Measurements from ENCODE around the gene RWDD4. TPM values are rescaled to one million over a fixed set of nuclear protein-coding genes. Genes with fewer than 3 reads are reported as not detected.

Gene RWDD4
- total RNA-seq, 1 experiment from 2014 or later = 15.3 TPM

GRCh38 chr4:183698909-183699308 is 39.9 kb upstream of the RWDD4 start:
- no peaks in the 10 kb centered on the region for H3K4me1 Mint-ChIP-seq (ENCODE audit: low read depth, unreplicated experiment)
- Histone ChIP-seq H3K36me3 (ENCODE audit: control insufficient read depth, insufficient read depth, low read length) (peaks cover 3% of the 10 kb centered on the region), H3K9me3 (no peaks in the 10 kb centered on the region), H3K4me3 (ENCODE audit: low read depth, low read length) (no peak overlapping the region), H3K4me1 (no peaks in the 10 kb centered on the region), H3K27me3 (replicated peaks; ENCODE audit: control insufficient read depth, insufficient read depth, low read length) (no peaks in the 10 kb centered on the region)
- POLR2A ChIA-PET = no interaction called here
- H3K9me3 Mint-ChIP-seq (ENCODE audit: unreplicated experiment) = no peaks in the 10 kb centered on the region
- CTCF ChIA-PET = no interaction called here
- BruUV-seq (replicated peaks) = no TSS peak
- intact Hi-C loops (cut with micrococcal nuclease; ENCODE audit: unreplicated experiment) = no loop called here
- no peak overlapping the region for H3K27ac Mint-ChIP-seq (ENCODE audit: unreplicated experiment)
- no peak overlapping the region for H3K4me3 Mint-ChIP-seq (ENCODE audit: unreplicated experiment)
- TF ChIP-seq CTCF (IDR thresholded peaks at IDR 0.05; ENCODE audit: insufficient read depth in 1 of 2, low read depth in 1 of 2, low read length in 1 of 2, severe bottlenecking in 1 of 2, unreplicated experiment in 1 of 2) = no peak
- DNase-seq = no peak
- H3K36me3 Mint-ChIP-seq (ENCODE audit: insufficient read depth, unreplicated experiment) = peaks cover 56% of the 10 kb centered on the region
- H3K27me3 Mint-ChIP-seq (ENCODE audit: insufficient read depth, unreplicated experiment) = no peaks in the 10 kb centered on the region

- intact Hi-C loops (cut with micrococcal nuclease; ENCODE audit: unreplicated experiment) = no loop called here
- ChIA-PET POLR2A (no interaction called here), CTCF (interaction anchor here (0.6 to 0.7 kb wide), 2 partner anchors 38 to 49 kb away, joined by 3 read pairs; no protein-coding TSS in a partner anchor)
Measured at GRCh38 chr4:183691897-183692296, 32.9 kb upstream of the RWDD4 start.

GRCh38 chr4:183691006-183691405 is 32.0 kb upstream of the RWDD4 start:
- ChIA-PET POLR2A (no interaction called here), CTCF (no interaction called here)
- TF ChIP-seq CTCF (IDR thresholded peaks at IDR 0.05; ENCODE audit: insufficient read depth in 1 of 2, low read depth in 1 of 2, low read length in 1 of 2, severe bottlenecking in 1 of 2, unreplicated experiment in 1 of 2) = no peak
- Mint-ChIP-seq H3K36me3 (ENCODE audit: insufficient read depth, unreplicated experiment) (peaks cover 52% of the 10 kb centered on the region), H3K4me3 (ENCODE audit: unreplicated experiment) (no peak overlapping the region), H3K4me1 (ENCODE audit: low read depth, unreplicated experiment) (no peaks in the 10 kb centered on the region), H3K27ac (ENCODE audit: unreplicated experiment) (no peak overlapping the region), H3K9me3 (ENCODE audit: unreplicated experiment) (no peaks in the 10 kb centered on the region), H3K27me3 (ENCODE audit: insufficient read depth, unreplicated experiment) (no peaks in the 10 kb centered on the region)
- no peaks in the 10 kb centered on the region; the same call in 1 of the 2 replicates for H3K36me3 ChIP-seq (ENCODE audit: control insufficient read depth, insufficient read depth, low read length)
- DNase-seq = no peak
- no peaks in the 10 kb centered on the region for H3K27me3 ChIP-seq (replicated peaks; ENCODE audit: control insufficient read depth, insufficient read depth, low read length)
- no peaks in the 10 kb centered on the region for H3K9me3 ChIP-seq
- intact Hi-C loops (cut with micrococcal nuclease; ENCODE audit: unreplicated experiment) = no loop called here
- no TSS peak for BruUV-seq (replicated peaks)
- no peak overlapping the region for H3K4me3 ChIP-seq (ENCODE audit: low read depth, low read length)
- no peaks in the 10 kb centered on the region for H3K4me1 ChIP-seq

More at GRCh38 chr4:183691897-183692296, 32.9 kb upstream of the RWDD4 start:
- no TSS peak for BruUV-seq (replicated peaks)
- Mint-ChIP-seq H3K4me3 (ENCODE audit: unreplicated experiment) (no peak overlapping the region), H3K4me1 (ENCODE audit: low read depth, unreplicated experiment) (no peaks in the 10 kb centered on the region), H3K9me3 (ENCODE audit: unreplicated experiment) (no peaks in the 10 kb centered on the region), H3K36me3 (ENCODE audit: insufficient read depth, unreplicated experiment) (peaks cover 54% of the 10 kb centered on the region), H3K27ac (ENCODE audit: unreplicated experiment) (no peak overlapping the region), H3K27me3 (ENCODE audit: insufficient read depth, unreplicated experiment) (no peaks in the 10 kb centered on the region)
- Histone ChIP-seq H3K4me1 (no peaks in the 10 kb centered on the region), H3K9me3 (no peaks in the 10 kb centered on the region), H3K27me3 (replicated peaks; ENCODE audit: control insufficient read depth, insufficient read depth, low read length) (no peaks in the 10 kb centered on the region), H3K4me3 (ENCODE audit: low read depth, low read length) (no peak overlapping the region), H3K36me3 (ENCODE audit: control insufficient read depth, insufficient read depth, low read length) (no peaks in the 10 kb centered on the region; the same call in 1 of the 2 replicates)
- no peak for TF ChIP-seq CTCF (IDR thresholded peaks at IDR 0.05; ENCODE audit: insufficient read depth in 1 of 2, low read depth in 1 of 2, low read length in 1 of 2, severe bottlenecking in 1 of 2, unreplicated experiment in 1 of 2)
- no peak for DNase-seq
